ENCODE data around the gene CATSPER1.

Gene CATSPER1

DNA sequence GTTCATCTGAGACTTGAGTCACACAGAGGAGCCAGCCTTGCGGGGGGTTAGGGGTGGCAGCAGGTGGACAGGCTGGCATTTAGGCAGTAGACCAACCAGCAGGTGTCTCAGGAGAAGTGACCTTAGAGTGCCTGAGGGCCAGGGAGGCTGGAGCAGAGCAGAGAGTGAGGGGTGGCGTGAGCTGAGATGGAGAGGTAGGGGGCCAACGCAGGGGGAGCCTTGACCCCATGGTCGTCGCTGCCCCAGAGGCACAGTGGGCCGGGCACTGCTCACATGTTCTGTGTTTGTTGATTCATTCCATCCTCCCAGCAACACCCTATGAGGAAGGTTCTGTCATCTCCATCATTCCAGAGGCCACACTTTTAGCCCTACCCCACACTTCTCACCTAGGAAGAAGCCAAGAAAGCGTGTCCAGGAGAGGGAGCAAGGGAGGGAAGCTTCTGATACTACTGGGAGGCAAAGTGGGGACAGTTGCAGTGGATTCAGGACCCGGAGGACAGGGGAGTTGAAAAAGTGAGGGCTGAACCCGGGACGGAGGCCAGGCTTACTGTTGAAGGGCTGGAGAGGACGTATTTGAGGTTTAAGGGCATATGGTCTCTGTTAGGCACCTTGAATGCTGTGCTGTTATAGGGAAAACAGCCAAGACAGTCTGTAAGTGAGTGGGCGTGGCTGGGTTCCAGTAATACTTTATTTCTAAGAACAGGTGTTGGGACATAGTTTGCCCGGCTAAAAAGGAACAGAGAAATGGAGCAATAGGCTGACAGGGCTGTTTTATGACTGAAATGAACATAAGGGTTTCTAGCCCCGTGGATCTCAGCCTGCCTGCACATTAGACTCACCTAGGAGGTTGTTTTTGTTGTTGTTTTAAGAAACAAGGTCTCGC lies 57.4 kb downstream of the CATSPER1 start:
- DNase-seq (ENCODE audit: low read depth, low spot score): no peak

DNA sequence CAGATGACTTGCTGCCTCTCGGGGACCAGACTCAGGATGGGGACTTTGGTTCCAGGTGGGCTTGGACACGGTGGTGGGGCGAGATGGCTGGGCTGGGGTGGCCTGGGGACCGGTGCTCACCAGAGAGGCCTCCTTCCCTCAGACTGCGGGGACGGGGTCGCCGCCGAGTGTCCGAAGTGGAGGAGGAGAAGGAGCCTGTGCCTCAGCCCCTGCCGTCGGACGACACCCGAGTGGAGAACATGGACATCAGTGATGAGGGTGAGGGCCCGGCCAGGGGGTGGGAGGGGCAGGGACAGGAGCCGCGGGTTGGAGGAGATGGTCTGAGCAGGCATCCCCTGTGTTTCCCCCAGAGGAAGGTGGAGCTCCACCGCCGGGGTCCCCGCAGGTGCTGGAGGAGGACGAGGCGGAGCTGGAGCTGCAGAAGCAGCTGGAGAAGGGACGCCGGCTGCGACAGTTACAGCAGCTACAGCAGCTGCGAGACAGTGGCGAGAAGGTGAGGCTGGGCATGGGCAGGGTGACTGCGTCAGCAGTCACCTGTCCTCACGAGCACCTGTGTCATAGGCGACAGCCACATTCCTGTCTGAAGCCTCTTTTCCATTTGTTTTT lies 58.8 kb downstream of the CATSPER1 start:
- DNase-seq (ENCODE audit: low read depth, low spot score): no peak
